ENCODE results near the gene PKD1.

The PKD1 gene

GRCh38 chr16:2155977-2156848 is 20.5 kb upstream of the PKD1 start:
- H2AFZ ChIP-seq (ENCODE audit: low read depth, low read length), result no peak overlapping the region
- H3K27ac ChIP-seq (ENCODE audit: low read length, poor library complexity, severe bottlenecking), result peak overlapping the region; percentile 78
- peaks cover 23 to 51% of the 10 kb centered on the region in 2 experiments for H3K36me3 ChIP-seq (ENCODE audit: control insufficient read depth in 1 of 2, insufficient read depth in 2 of 2, low read depth in 1 of 2, low read length in 2 of 2)
- peak overlapping the region; percentile 89 for H3K4me2 ChIP-seq (ENCODE audit: low read length, poor library complexity, severe bottlenecking)
- peak overlapping the region; percentile 53 for H4K91ac ChIP-seq (ENCODE audit: low read length)
- no peak overlapping the region for H2BK5ac ChIP-seq (ENCODE audit: low read depth, low read length, poor library complexity, severe bottlenecking)
- peak; percentile 79 for DNase-seq
- peak overlapping the region; percentile 64 for H2AK5ac ChIP-seq (ENCODE audit: low read length, severe bottlenecking)
- H2BK15ac ChIP-seq (ENCODE audit: low read depth, poor library complexity, severe bottlenecking), result no peak overlapping the region
- peak overlapping the region; percentile 81 for H2BK120ac ChIP-seq (ENCODE audit: low read depth, low read length)
- H3K4me3 ChIP-seq (ENCODE audit: insufficient read depth in 1 of 2, low read depth in 1 of 2, low read length in 2 of 2), result peak overlapping the region; percentile 84 to 95
- peak overlapping the region in 1 of 2 experiments; percentile 95 for H3K14ac ChIP-seq (ENCODE audit: low read length in 2 of 2)
- no peaks in the 10 kb centered on the region for H3K79me1 ChIP-seq (replicated peaks; ENCODE audit: low read length, poor library complexity, severe bottlenecking)
- H3K18ac ChIP-seq (ENCODE audit: low read depth in 1 of 2, low read length in 2 of 2), result peak overlapping the region; percentile 83 to 86
- peak overlapping the region; percentile 31 to 61 for H3K23ac ChIP-seq (ENCODE audit: low read length in 2 of 2)
- peaks cover 67% of the 10 kb centered on the region for H3K4me1 ChIP-seq (ENCODE audit: control insufficient read depth, insufficient read depth, low read depth, low read length)
- 9% methylated on average over 35 of the region's 47 CpGs for WGBS
- H3K9me3 ChIP-seq (ENCODE audit: control insufficient read depth, low read length), result no peaks in the 10 kb centered on the region
- peak overlapping the region; percentile 48 for H4K8ac ChIP-seq (ENCODE audit: low read length)
- peak overlapping the region in 1 of 2 experiments; percentile 40 for H2BK12ac ChIP-seq (ENCODE audit: low read length in 2 of 2)
- H3K9ac ChIP-seq (ENCODE audit: low read length), result peak overlapping the region; percentile 98
- H3K4ac ChIP-seq (ENCODE audit: low read depth in 1 of 2, low read length in 2 of 2), result peak overlapping the region; percentile 85 to 95
- H3K27me3 ChIP-seq (ENCODE audit: control insufficient read depth in 1 of 2, insufficient read depth in 1 of 2, low read length in 2 of 2), result no peaks in the 10 kb centered on the region

GRCh38 chr16:2155091-2155950 is 19.6 kb upstream of the PKD1 start, which contains the start of gene TRAF7:
TRAF7 (plus strand) TSS chr16:2155782; CDS start chr16:2163921, 8,139 bp downstream.
- Histone ChIP-seq H3K9ac (ENCODE audit: low read length) (peak within 1 kb of the TSS; percentile 98), H3K27ac (ENCODE audit: low read length, poor library complexity, severe bottlenecking) (peak within 1 kb of the TSS; percentile 78), H3K27me3 (ENCODE audit: control insufficient read depth in 1 of 2, insufficient read depth in 1 of 2, low read length in 2 of 2) (no peaks in the 10 kb centered on the region), H3K4me1 (ENCODE audit: control insufficient read depth, insufficient read depth, low read depth, low read length) (peaks cover 67% of the 10 kb centered on the region), H3K79me1 (replicated peaks; ENCODE audit: low read length, poor library complexity, severe bottlenecking) (no peaks in the 10 kb centered on the region), H4K8ac (ENCODE audit: low read length) (peak within 1 kb of the TSS; percentile 48), H3K4ac (ENCODE audit: low read depth in 1 of 2, low read length in 2 of 2) (peak within 1 kb of the TSS; percentile 85 to 95), H3K14ac (ENCODE audit: low read length in 2 of 2) (peak within 1 kb of the TSS in 1 of 2 experiments; percentile 95), H3K4me2 (ENCODE audit: low read length, poor library complexity, severe bottlenecking) (peak within 1 kb of the TSS; percentile 89), H2BK15ac (ENCODE audit: low read depth, poor library complexity, severe bottlenecking) (no peak within 1 kb of the TSS), H3K4me3 (ENCODE audit: insufficient read depth in 1 of 2, low read depth in 1 of 2, low read length in 2 of 2) (peak within 1 kb of the TSS; percentile 84 to 97), H2BK5ac (ENCODE audit: low read depth, low read length, poor library complexity, severe bottlenecking) (no peak within 1 kb of the TSS), H4K91ac (ENCODE audit: low read length) (peak within 1 kb of the TSS; percentile 71), H3K18ac (ENCODE audit: low read depth in 1 of 2, low read length in 2 of 2) (peak within 1 kb of the TSS; percentile 83 to 86), H2AK5ac (ENCODE audit: low read length, severe bottlenecking) (peak within 1 kb of the TSS; percentile 32), H2BK12ac (ENCODE audit: low read length in 2 of 2) (peak within 1 kb of the TSS in 1 of 2 experiments; percentile 40), H2BK120ac (ENCODE audit: low read depth, low read length) (peak within 1 kb of the TSS; percentile 81), H3K36me3 (ENCODE audit: control insufficient read depth in 1 of 2, insufficient read depth in 2 of 2, low read depth in 1 of 2, low read length in 2 of 2) (peaks cover 28 to 59% of the 10 kb centered on the region in 2 experiments), H2AFZ (ENCODE audit: low read depth, low read length) (no peak within 1 kb of the TSS), H3K23ac (ENCODE audit: low read length in 2 of 2) (peak within 1 kb of the TSS in 1 of 2 experiments; percentile 31), H3K9me3 (ENCODE audit: control insufficient read depth, low read length) (no peaks in the 10 kb centered on the region)
- peak; percentile 100 for DNase-seq
- under 1% methylated on average over 59 of the region's 94 CpGs for WGBS

GRCh38 chr16:2154533-2155090 is 18.9 kb upstream of the PKD1 start:
- Histone ChIP-seq H3K9me3 (ENCODE audit: control insufficient read depth, low read length) (no peaks in the 10 kb centered on the region), H3K27me3 (ENCODE audit: control insufficient read depth in 1 of 2, insufficient read depth in 1 of 2, low read length in 2 of 2) (no peaks in the 10 kb centered on the region), H2BK5ac (ENCODE audit: low read depth, low read length, poor library complexity, severe bottlenecking) (no peak overlapping the region), H3K18ac (ENCODE audit: low read depth in 1 of 2, low read length in 2 of 2) (peak overlapping the region; percentile 50 to 67), H2BK15ac (ENCODE audit: low read depth, poor library complexity, severe bottlenecking) (no peak overlapping the region), H3K23ac (ENCODE audit: low read length in 2 of 2) (no peak overlapping the region), H3K4me3 (ENCODE audit: insufficient read depth in 1 of 2, low read depth in 1 of 2, low read length in 2 of 2) (peak overlapping the region; percentile 84 to 97), H4K91ac (ENCODE audit: low read length) (peak overlapping the region; percentile 71), H2AK5ac (ENCODE audit: low read length, severe bottlenecking) (no peak overlapping the region), H4K8ac (ENCODE audit: low read length) (no peak overlapping the region), H3K4me1 (ENCODE audit: control insufficient read depth, insufficient read depth, low read depth, low read length) (peaks cover 67% of the 10 kb centered on the region), H3K9ac (ENCODE audit: low read length) (peak overlapping the region; percentile 95), H2BK12ac (ENCODE audit: low read length in 2 of 2) (no peak overlapping the region), H3K36me3 (ENCODE audit: control insufficient read depth in 1 of 2, insufficient read depth in 2 of 2, low read depth in 1 of 2, low read length in 2 of 2) (peaks cover 28 to 53% of the 10 kb centered on the region in 2 experiments), H3K79me1 (replicated peaks; ENCODE audit: low read length, poor library complexity, severe bottlenecking) (no peaks in the 10 kb centered on the region), H3K4ac (ENCODE audit: low read depth in 1 of 2, low read length in 2 of 2) (peak overlapping the region in 1 of 2 experiments; percentile 2), H3K4me2 (ENCODE audit: low read length, poor library complexity, severe bottlenecking) (peak overlapping the region; percentile 40), H3K27ac (ENCODE audit: low read length, poor library complexity, severe bottlenecking) (peak overlapping the region; percentile 50), H2BK120ac (ENCODE audit: low read depth, low read length) (no peak overlapping the region), H2AFZ (ENCODE audit: low read depth, low read length) (no peak overlapping the region), H3K14ac (ENCODE audit: low read length in 2 of 2) (peak overlapping the region in 1 of 2 experiments; percentile 84)
- 0% methylated on average over 23 of the region's 23 CpGs for WGBS
- DNase-seq, result no peak

All from mesenchymal stem cell (in vitro differentiated cells and primary cell).